HUDEP-2 (cell line): ENCODE measurements around the gene CHSY1.

Experiments
- DNase-seq, 76 experiments: peaks; one replicate each; lab custom pipeline; 2025; ENCODE audit not compliant: unreplicated experiment in 76 of 76; lab: John Stamatoyannopoulos, UW

The CHSY1 gene

DNA sequence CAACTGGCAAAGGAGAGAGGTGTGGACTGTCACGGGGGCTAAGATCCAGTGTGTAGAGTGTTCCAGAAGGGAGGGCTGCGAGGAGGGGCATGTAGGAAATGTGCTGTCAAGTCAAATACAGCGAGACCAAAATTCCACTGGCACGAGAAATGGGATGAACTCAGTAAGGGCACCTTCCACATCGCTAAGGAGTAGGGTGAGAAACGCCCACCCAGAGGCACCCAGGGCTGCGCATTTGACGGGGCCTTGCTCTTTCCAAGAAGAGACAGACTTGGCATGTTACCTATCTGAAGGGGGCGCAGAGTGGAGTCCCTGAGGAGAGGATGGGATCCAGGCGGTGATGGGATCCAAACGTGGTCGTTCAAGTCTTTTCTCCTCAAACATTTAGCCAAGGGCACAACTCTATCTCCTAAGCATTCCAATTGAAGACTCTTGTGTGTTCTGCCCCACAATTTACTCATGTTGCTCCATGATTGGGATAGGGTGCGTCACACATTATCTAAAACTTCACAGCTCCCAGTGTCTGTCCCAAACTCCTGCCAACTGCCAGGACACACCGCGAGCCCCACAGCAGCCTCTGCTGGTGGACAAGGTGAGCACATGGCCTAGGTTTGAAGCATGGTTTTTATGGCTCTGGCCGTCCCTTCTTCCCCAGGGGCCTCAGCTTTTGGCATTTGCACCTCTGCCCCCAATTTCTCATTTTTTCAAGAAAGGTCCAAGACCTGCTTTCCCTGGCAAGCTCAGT is 17.8 kb upstream of the CHSY1 start:
- peak in 12 of 76 experiments; percentile 1 to 30 (median 9) for DNase-seq

DNA sequence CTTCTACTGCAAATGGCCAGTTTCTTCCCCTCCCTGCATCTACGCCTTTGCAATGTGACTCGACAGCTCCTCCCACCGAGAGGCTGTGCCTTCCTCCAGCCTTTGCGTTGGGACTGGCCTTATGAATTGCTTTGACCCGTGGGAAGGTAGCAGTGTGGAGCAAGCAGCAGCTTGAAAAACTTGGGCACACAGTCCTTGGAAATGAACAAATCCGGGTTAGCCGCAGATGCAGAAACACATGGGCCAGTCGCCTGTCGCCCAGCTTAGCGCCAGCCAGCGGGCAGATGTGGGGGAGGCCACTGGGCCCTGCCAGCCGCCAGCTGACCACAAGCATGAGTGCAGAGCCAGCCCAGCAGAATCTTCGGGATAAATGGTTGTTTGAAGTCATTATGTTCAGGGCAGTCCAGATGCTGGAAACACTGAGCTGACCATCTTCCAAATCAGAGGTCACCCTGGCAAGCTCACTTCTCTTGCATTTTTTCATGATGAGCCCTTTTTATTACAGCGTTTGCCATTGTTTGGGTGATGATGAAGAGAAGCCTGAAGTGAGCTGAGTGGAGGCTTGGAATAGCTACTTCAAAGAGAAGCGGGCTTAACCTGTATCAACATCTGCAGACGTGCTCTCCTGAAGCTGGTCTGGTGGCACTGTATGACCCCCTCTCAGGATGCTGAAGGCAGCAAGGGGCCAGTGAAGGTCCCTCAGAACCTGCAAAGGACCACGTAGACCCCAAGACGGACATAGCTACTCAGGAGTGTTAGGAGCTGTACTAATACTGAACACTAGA is 15.7 kb upstream of the CHSY1 start:
- DNase-seq: no peak

DNA sequence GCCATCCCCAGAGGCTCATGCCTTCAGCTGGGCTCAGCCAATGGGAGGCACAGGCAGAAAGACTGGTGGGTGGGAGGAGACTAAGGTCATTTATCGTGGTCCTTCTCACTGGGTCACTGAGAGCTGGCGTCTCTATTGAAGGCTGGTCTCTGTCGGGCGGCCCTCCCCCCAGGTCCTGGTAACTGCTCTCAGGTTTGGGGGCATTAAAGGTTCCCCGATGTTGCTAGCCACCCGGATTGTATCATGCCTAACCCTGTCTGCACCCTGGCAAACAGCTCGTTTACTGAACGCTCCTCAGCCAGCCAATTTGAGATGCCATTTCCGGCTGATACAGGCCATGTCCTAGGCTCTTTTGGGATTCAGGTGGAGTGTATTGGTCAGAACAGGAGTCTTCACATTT is 14.9 kb upstream of the CHSY1 start:
- no peak for DNase-seq

DNA sequence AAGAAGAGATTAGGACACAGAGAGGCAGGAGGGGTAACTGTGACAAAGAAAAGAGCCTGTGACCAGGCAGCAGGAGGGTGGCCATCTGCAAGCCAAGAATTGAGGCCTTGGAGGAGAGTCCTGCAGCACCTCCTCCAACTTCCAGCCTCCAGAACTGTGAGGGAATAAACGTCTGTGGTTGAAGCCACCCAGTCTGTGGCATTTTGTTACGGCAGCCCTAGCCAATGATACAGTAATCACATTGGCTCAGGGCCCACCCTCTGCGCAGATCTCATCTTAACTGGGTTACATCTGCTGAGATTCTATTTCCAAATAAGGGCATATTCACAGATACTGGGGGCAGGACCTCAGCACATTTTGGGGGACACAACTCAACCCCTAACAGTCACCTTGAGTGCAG is 14.2 kb upstream of the CHSY1 start:
- DNase-seq: no peak

DNA sequence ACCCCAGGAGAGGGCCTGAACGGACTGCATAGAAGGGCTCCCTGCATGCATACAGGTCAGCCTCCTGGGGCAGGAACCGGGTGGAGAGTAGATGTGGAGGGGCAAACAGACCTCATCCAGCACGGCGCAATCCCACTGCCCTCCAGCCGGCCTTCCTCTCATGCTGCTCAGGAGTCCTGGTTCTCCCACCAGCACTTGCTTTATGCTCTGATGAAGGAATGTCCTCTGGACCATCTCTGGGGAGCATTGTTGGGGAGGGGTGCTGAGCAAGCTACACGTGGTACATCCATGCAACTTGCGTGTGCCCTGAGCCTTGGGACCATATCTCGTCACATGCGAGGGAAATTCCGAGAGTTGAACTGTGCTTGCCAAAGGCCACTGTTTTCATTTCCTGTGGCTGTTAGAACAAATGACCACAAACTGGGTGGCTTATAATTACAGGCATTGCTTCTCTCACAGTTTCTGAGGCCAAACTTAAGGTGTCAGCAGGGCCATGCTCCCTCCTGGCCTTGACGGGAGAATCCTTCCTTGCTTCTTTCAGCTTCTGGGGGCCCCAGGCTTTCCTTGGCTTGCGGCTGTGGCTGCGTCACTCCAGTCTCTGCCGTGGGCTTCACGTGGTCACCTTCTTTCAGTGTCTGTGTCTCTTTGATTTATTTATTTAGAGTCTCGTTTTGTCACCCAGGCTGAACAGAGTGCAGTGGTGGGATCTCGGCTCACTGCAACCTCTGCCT is 13.2 kb upstream of the CHSY1 start:
- DNase-seq: no peak

DNA sequence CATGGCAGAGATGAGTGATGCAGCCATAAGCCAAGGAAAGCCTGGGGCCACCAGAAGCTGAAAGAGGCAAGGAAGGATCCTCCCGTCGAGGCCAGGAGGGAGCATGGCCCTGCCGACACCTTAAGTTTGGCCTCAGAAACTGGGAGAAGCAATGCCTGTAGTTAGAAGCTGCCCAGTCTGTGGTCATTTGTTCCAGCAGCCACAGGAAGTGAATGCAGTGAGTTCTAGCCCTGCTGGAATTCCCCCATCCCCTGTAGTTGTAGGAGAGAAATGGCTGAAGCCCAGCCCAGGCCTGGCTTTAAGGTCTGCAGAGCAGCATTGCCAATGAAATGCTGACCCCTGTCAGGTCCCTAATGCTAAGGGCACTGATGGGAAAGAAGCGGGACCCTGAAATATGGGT is 12.2 kb upstream of the CHSY1 start:
- no peak for DNase-seq

DNA sequence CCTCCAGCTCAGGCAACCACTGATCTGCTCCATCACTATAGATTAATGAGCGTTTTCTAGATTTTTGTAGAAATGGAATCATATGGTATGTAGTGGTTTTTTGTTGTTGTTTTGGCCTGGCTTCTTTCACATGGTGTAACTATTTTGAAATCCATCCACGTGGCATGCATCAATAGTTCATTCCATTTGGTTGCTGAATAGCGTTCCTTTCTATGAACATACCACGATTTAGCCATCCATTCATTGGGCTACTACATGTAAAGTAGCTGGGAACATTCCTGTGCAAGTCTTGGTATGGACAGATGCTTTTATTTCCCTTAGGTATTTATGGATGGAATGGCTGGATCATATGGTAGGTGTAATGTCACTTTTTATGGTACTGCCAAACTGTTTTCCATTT is 10.7 kb upstream of the CHSY1 start:
- DNase-seq: no peak

DNA sequence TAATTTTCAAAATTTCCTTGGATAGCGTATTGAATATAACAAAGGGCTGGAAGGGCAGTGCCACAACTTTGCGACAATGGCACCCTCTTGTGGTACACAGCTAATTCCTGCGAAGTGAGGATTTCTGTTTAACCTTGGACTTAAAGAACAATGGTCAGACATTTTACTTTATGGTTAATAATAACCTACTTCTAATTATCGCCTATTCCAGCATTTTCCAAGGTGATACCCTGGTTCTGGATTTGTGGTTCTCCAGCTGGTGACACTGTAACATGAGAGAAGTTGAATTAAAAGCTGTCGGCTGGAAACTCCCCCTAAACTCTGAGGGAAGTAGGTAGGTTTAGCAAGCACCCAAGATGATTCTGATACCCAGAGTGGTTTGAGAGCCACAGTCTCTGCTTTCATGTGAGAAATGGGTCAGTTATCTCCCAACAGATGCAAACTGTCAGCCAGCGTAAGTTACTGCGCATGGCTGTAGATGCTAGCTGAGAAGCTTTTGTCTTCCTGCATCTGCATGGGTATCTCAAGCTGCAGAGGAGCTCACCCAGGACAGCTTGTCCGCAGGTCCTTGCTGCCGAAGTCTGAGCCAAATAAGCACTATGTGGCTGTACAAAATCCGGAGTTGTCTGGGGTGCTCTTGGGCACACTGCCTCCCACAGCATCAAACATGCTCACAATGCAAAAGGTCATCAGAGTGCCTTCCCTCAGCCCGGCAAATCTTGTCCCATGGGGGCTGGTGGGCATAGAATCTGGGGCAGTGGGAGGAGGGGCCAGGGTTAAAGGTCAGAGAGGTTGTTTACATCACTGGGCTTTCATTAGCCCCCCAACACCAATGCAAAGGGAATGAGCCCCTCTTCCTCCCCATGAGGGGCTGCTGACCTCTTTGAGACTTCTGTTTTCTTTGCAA is 6.6 kb upstream of the CHSY1 start:
- DNase-seq: peak in 46 of 76 experiments; percentile 5 to 62 (median 28)

DNA sequence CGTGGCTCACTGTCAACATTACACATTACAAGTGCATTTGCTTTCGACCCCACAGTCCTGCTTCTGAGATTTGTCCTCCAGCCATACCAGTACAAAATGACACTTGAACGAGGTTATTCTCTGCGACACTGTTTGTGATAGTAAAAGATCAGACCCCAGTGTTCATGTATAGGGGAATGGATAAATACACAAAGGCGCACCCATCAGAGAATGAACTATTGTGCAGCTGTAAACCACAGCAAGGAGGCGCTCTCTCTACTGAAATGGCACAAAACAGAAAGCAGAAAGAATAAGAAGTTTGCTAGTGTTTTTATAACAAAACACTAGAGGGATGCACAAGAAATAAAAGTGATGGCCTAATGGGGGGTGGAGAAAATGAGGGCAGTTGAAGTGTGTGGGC is 4.9 kb upstream of the CHSY1 start:
- peak in 3 of 76 experiments; percentile 11 to 17 (median 16) for DNase-seq

DNA sequence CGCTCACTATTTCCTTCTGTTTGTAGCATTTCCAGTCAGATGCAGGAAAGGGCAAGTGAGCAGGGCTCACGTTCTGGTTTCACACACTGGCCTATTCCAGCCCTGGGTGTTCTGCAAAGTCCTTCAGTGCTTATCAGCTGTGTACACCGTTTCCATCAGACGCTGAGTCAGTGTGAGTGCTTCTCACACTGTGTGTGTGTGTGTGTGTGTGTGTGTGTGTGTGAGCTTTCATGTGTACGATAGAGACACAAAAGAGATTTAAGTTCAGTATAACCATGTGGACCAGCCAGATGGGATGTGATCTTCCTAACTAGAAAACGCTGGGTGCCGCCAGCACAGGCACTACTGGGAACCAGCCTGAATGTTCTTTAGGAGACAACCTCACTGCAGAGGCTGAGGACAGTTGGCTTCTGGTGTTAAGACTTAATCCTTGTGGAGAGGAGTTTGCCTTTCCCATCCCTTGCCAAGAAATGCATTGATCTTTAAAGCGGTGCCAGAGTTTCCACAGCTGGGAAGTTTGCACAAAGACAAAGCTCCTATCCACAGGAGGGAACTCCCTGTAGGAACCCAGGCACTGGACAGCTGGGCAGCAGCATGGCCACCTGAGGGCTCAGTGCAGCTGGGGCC is 3.9 kb upstream of the CHSY1 start:
- DNase-seq: peak in 75 of 76 experiments; percentile 13 to 93 (median 76)

DNA sequence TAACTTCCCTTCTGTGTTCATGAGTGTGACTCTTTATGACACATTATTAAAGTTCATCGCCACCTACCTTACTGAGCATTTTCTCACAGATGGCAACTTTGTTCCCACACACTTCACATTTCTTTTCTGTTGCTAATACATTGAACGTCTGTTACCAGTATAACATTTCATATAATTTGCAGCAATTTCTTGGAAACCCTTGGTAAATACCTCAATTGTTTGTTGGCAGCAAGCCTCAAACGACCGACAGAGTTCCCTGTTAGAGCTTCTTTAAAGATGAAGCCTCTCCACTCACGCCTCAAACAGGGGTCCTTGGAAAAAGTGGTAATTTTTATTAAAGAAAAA is 3.2 kb upstream of the CHSY1 start:
- peak in 22 of 76 experiments; percentile 11 to 69 (median 28) for DNase-seq

DNA sequence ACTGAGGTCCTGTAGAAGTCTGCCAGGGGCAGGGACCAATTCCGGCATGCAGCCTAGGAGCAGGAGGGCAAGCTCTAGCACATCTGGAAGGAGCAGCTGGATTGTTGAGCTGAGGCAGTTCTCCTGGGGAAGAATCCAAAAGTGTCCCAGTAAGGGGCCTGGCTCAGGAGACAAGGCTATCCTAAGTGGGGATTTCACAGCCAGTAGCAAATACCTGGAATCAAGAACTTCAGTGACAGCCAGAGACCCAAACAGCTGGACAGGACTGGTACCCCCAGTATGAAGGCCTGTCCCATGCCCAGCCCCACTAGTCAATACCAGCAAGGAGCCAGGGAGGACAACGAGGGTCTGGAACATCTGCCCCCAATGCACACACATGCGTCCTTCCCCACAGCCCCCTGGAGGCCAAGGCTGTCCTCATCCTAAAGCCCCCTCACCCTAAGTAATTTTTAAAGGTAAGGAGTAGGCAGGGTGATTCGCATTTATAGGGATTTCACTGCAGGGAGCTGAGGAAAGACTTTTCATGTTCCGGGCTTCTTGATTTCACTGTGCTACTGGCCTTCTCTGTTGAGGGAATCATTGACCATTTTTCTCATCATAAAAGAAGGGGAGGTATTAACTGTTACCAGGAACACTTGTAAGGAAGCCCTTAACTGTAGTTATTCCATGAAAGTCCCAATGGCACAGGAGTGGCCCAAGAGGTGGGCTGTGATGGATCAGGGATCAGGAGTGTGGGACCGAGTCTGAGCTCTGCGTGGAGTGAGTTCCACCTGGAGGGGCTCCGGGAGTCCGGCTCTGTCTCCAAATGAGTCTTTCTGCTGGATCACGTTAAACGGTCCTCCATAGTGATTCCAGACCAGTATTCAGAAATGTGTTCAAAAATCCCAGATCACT is 2.6 kb upstream of the CHSY1 start:
- DNase-seq: no peak

DNA sequence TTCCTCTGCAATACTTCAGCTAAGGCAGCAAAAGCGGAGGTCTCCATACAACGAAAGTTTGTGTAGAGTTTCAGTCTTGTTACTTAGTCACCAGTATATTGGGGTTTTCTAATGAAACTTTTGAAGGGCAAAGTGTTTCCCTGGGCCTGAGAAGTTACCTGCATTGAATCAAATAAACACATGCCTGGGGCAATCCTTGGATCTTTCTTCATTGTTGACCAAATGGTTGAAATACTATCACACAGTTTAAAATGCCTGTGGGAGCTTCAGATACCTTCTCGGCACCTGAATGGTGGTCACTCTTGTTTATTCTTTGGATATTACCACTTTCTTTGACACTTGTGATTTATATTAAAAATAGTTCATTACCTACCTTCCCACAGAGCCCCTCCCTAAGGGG is 988 bp upstream of the CHSY1 start:
- DNase-seq: no peak

DNA sequence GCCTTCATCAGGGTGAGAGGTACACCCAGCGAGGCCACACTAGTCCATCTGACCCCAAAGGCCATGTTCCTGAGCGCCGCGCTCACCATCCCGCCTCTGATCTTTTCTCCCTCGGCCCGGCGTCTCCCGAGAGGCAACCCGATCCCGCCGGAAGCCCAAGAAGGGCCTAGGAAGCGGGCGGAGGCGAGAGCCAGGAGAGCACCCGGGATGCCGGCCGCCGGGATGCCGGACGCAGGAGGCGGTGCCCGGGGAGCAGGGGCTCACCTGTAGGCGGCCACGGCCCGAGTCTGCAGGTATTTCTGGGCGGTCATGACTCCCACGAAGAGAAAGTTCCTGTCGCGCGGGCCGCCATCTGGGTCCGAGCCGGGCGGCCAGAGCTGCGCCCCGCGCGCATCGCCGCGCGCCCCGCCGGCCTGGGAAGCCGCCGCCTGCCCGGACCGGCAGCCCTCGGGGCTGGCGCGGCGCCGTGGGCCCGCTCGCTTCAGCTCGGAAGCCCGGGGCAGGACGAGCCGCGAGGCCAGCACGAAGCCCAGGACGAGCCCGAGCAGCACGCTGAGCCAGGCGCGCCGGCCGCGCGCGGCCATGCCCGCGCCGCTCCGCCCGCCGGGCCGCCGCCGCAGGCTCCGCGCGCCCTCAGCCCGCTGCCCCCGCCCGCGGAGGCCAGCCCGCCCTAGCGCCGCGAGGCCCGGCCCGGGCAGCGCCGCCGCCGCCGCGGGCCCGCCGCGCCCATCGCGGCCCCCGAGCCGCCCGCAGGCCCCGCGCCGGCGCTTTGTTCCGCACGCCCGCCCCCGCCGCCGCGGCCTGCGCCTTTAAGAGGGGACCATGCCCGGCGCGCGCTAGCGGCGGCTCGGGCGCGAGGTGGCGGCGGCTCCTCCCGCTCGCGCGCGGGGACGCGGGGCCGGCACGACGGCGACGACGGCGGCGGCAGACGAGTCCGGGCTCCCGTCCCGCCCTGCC is 697 bp downstream of the CHSY1 start:
- peak in 4 of 76 experiments; percentile 2 to 48 (median 12) for DNase-seq

DNA sequence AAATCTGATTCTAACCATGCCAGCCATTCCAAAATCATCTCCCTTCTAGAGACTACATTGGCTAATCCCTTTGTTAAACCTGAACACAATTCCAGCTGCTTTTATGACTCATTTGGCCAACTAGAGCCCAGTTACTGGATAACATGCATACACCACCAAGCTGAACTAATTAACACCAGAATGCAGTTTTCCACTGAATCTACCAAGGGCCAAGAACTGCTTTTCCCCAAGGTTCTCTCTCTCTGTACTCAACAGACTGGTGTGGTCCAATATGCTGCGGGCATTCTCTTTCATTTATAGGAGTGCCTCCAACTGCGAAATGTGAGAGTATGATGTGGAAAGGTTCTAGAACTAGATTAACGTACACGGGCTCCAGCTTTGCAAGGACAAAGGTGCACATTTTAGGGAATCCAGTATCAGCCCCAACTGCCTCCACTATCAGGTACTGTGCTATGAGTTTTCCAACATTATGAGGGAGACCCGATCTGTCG is 1.5 kb downstream of the CHSY1 start:
- peak in 3 of 76 experiments; percentile 3 to 24 (median 18) for DNase-seq

DNA sequence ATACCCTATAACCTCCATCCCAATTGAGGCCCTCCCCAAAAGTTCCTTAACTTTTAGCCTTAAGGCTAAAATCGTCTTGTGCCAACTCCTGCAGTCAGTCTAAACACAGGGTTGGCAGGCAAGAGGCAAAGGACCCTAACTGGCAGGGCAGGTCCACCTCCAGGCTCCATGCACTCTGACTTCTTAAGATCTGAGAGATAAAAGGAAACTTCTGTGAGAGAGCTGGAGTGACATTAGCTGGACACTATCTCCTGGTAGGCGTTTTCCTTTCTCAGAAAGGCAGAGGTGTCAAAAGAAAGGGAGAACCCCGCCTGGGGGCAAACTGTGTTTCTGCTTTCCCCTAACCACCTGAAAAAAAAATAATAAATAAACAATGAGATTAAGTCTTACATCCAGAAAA is 3.6 kb downstream of the CHSY1 start:
- DNase-seq: no peak

DNA sequence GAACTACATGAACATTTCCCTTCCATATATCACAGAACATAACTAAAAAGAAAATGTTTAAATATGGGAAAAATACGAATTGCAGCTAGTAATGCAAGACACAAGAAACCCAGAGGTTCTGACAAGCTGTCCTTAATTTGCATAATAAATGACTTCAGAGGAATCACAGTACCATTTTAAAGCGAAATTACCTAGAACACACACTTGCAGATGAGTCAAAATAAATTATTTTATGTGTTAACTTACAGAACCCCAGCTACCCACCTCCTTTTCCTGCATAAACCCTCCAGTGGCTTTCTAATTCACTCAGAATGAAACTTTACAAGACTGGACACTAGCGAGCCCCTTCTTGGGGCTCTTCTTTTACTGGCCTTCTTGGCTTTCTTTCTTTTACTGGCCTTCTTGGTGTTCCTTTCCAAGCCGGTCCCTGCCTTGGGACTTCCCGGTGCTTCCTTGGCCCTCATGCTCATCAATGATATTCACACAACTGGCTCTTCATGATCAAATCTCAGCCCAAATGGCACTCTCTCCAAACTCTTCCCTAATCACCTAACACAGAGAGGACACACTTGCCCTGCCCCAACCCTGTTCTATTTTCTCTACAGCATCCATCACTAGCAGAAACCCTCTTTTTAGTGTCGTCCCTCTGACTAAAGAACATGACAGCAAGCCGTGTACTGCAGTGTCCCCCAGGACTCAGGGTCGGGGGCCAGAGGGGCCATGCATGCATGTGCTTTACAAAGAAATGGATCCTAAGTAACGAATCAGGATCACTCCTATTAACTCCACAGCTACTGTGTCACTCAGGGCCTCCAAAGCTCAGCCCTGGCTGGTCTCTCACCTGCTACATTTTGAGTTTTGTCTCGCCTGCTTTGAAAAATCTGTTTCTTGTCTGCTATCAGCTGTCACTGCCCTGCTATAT is 4.8 kb downstream of the CHSY1 start:
- DNase-seq: no peak
